HepG2 (cell line): ENCODE data around the gene HS3ST3A1. TPM values are rescaled to one million over a fixed set of nuclear protein-coding genes. Genes with fewer than 3 reads are reported as not detected.

Experiments
- ATAC-seq: fragments of 200-7000 bp; cut with Tn5 transposase; 3 replicates; pipeline ENCODE4 v1.9.1; 2020; ENCODE audit warnings: mild to moderate bottlenecking, moderate library complexity
- BruUV-seq: library from RNA; stranded (reverse); fragments of 400-500 nt; replicated peaks from 2 replicates; lab custom pipeline; 2021; lab: Mats Ljungman, UMichigan
- CTCF ChIA-PET: fragments of 300-600 bp; formaldehyde crosslinking; extraction: SDS; loops from one replicate; lab custom pipeline; 2021; ENCODE audit warnings: low total read pairs, inconsistent platforms, low intra/inter-chr PET ratio; lab: Yijun Ruan, JAX
- POLR2A ChIA-PET: fragments of 350-600 bp; sonication (Branson Sonifier 250); formaldehyde crosslinking; loops from one replicate; lab custom pipeline; 2020; ENCODE audit warnings: antibody characterized with exemption, inconsistent platforms; lab: Yijun Ruan, JAX
- DNase-seq: peaks from one replicate; pipeline ENCODE4 v3.0.0-alpha.2; 2015; ENCODE audit warnings: low spot score
- FAIRE-seq: peaks from 3 replicates; lab custom pipeline; 2011; peaks lifted over from hg19 to GRCh38; lab: Jason Lieb, UNC
- H2AFZ ChIP-seq: one replicate; pipeline ENCODE4 v1.6.1; 2011; ENCODE audit warnings: low read length, inconsistent platforms
- H3K27ac ChIP-seq: fragments of 300-600 bp; 3 replicates; pipeline ENCODE4 v1.8.0; 2011; ENCODE audit warnings: mixed run types, mild to moderate bottlenecking, mixed read lengths, low read length, inconsistent platforms; ENCODE audit not compliant: insufficient read depth; ENCODE audit errors: extremely low read length
- H3K27me3 ChIP-seq, 2 experiments: fragments of 200-600 bp in 1 of 2; 2 replicates in 1 of 2; 3 replicates in 1 of 2; pipeline versions ENCODE4 v1.6.0 to v1.8.0; 2011; ENCODE audit warnings: low read length in 2 of 2, mild to moderate bottlenecking in 2 of 2, moderate library complexity in 2 of 2, inconsistent platforms in 1 of 2; ENCODE audit not compliant: insufficient read depth in 2 of 2, control insufficient read depth in 1 of 2
- H3K36me3 ChIP-seq, 2 experiments: fragments of 200-600 bp in 1 of 2; replicated peaks in 1 of 2; 2 replicates in 1 of 2; 3 replicates in 1 of 2; pipeline versions ENCODE4 v1.5.1 to v1.8.0; 2011; ENCODE audit warnings: low read length in 2 of 2, inconsistent platforms in 1 of 2; ENCODE audit not compliant: insufficient read depth in 2 of 2, control insufficient read depth in 1 of 2
- H3K4me1 ChIP-seq: 2 replicates; pipeline ENCODE4 v1.5.1; 2012; ENCODE audit warnings: low read length, inconsistent platforms; ENCODE audit not compliant: insufficient read depth
- H3K4me2 ChIP-seq: 2 replicates; pipeline ENCODE4 v1.6.0; 2011; ENCODE audit warnings: low read depth, low read length, inconsistent platforms
- H3K4me3 ChIP-seq, 3 experiments: fragments of 200-600 bp in 1 of 3; sonication (generic), shearing (Covaris generic) in 1 of 3; replicated peaks in 1 of 3; 2 replicates each; pipeline ENCODE4 v1.5.1; 2011 to 2016; ENCODE audit warnings: low read length in 3 of 3, inconsistent platforms in 2 of 3, low read depth in 2 of 3, mild to moderate bottlenecking in 2 of 3, control low read depth in 1 of 3, mixed read lengths in 1 of 3; ENCODE audit not compliant: insufficient read depth in 1 of 3
- H3K79me2 ChIP-seq: one replicate; pipeline ENCODE4 v1.6.1; 2011; ENCODE audit warnings: low read length, inconsistent platforms; ENCODE audit not compliant: insufficient read depth
- H3K9ac ChIP-seq: 2 replicates; pipeline ENCODE4 v1.6.0; 2011; ENCODE audit warnings: mild to moderate bottlenecking, low read depth, low read length, inconsistent platforms; ENCODE audit not compliant: insufficient read depth
- H3K9me3 ChIP-seq: 2 replicates; pipeline ENCODE4 v1.5.1; 2012; ENCODE audit warnings: mild to moderate bottlenecking, low read length
- H4K20me1 ChIP-seq: 2 replicates; pipeline ENCODE4 v1.6.0; 2011; ENCODE audit warnings: inconsistent platforms, mild to moderate bottlenecking, low read length, moderate library complexity; ENCODE audit not compliant: insufficient read depth
- HDAC6 ChIP-seq: fragments of 200-600 bp; sonication (generic); IDR thresholded peaks from 2 replicates; pipeline ENCODE4 v1.7.0; 2017; ENCODE audit warnings: mild to moderate bottlenecking, antibody characterized with exemption, low read length, low read depth
- MNT ChIP-seq: fragments of 450-650 bp; IDR thresholded peaks from 2 replicates; pipeline ENCODE4 v1.6.1; 2016
- NAIF1 ChIP-seq: sonication (generic); formaldehyde crosslinking; IDR thresholded peaks from 2 replicates; pipeline ENCODE4 v1.5.0; 2020; ENCODE audit warnings: mild to moderate bottlenecking, missing genetic modification reagents, borderline replicate concordance
- PCBP2 ChIP-seq: fragments of 200-400 bp; formaldehyde crosslinking; optimal IDR thresholded peaks from 2 replicates; pipeline ENCODE3; 2018; ENCODE audit warnings: low read length, low read depth; ENCODE audit not compliant: poor library complexity, severe bottlenecking
- SNRNP70 ChIP-seq: fragments of 200-400 bp; formaldehyde crosslinking; IDR thresholded peaks from 2 replicates; pipeline ENCODE4 v1.6.1; 2017; ENCODE audit warnings: mild to moderate bottlenecking, low read depth, low read length, moderate library complexity
- ZFP36 ChIP-seq: fragments of 150-350 bp; IDR thresholded peaks from 2 replicates; pipeline ENCODE4 v1.6.1; 2018; ENCODE audit warnings: borderline replicate concordance, low read length, low read depth; ENCODE audit not compliant: partially characterized antibody
- ZMAT3 ChIP-seq: sonication (generic); formaldehyde crosslinking; conservative IDR thresholded peaks from 2 replicates; pipeline ENCODE4 v1.7.0; 2021; ENCODE audit warnings: missing genetic modification reagents
- WGBS: methylation state at CpG from one replicate; pipeline ENCODE4 v1.1.6; 2017; ENCODE audit warnings: low lambda C conversion rate; 5-methylcytosine and 5-hydroxymethylcytosine counted together
- in situ Hi-C: cut with HindIII; loops from 2 replicates; pipeline ENCODE4 v1.10.0; 2017; ENCODE audit warnings: low pct_unique_long_range_greater_than_20kb; ENCODE audit not compliant: extremely low pct_ligation_motif_present
- intact Hi-C: fragments of 100-400 bp; cut with micrococcal nuclease; formaldehyde crosslinking; loops from one replicate; pipeline ENCODE4 v1.10.0; 2022; ENCODE audit not compliant: unreplicated experiment
- polyA plus RNA-seq, 8 experiments: library from polyadenylated mRNA; depleted of rRNA in 3 of 8; stranded (reverse) in 7 of 8; unstranded in 1 of 8; fragments of >200 nt; fragmentation: Illumina TruSeq in 4 of 8; extraction: Trizol in 4 of 8; gene quantifications; 2 replicates each; pipeline versions ENCODE4 v1.2.1 to v1.2.3, GENCODE V29; 2011 to 2016; ENCODE audit warnings: low read depth in 4 of 8, missing spikeins in 1 of 8, mixed read lengths in 1 of 8; ENCODE audit not compliant: insufficient read depth in 1 of 8
- total RNA-seq, 5 experiments: library from RNA; depleted of rRNA; stranded (reverse); fragments of >200 nt; fragmentation: Illumina TruSeq; extraction: Trizol; gene quantifications; 2 replicates each; pipeline ENCODE4 v1.2.3, GENCODE V29; 2016; ENCODE audit warnings: low read depth in 1 of 5

Gene HS3ST3A1
- total and polyA plus RNA-seq, 2 of the 13 experiments (the other 11 are each of a cell fraction or from before 2014, with no cell fraction given) = 1.3 to 3.5 TPM

- in situ Hi-C loops (no loop called here), intact Hi-C loops (no loop called here)
- 47% methylated on average over 3 of the region's 3 CpGs for WGBS
- no peak overlapping the region for H2AFZ ChIP-seq
- no peaks in the 10 kb centered on the region for H3K36me3 ChIP-seq
- ATAC-seq (no peak), FAIRE-seq (no peak), DNase-seq (no peak)
- peaks cover 0 to 6% of the 10 kb centered on the region in 2 experiments; a peak in 2 of 5 replicates for H3K27me3 ChIP-seq
- no TSS peak for BruUV-seq
- POLR2A ChIA-PET = no interaction called here
- no peak overlapping the region for H3K4me3 ChIP-seq
- no peak for TF ChIP-seq ZFP36
- TF ChIP-seq NAIF1 (CRISPR knock-in tag) = no peak
- H3K4me2 ChIP-seq = no peak overlapping the region
- H3K4me1 ChIP-seq = 0 out of 2 replicates have a peak, but pooled peaks cover 2% of the 10 kb centered on the region
- no peaks in the 10 kb centered on the region for H3K9me3 ChIP-seq
- no peaks in the 10 kb centered on the region for H4K20me1 ChIP-seq
- H3K27ac ChIP-seq = no peak overlapping the region
- CTCF ChIA-PET = no interaction called here
- no peak overlapping the region for H3K9ac ChIP-seq
- H3K79me2 ChIP-seq = no peaks in the 10 kb centered on the region
Observed at GRCh38 chr17:13576661-13577526, 24.8 kb downstream of the HS3ST3A1 start.

- H3K4me2 ChIP-seq = no peak overlapping the region
- peaks cover 0 to 6% of the 10 kb centered on the region in 2 experiments; a peak in 2 of 5 replicates for H3K27me3 ChIP-seq
- H4K20me1 ChIP-seq = no peaks in the 10 kb centered on the region
- POLR2A ChIA-PET = no interaction called here
- no peak overlapping the region for H3K27ac ChIP-seq
- H3K9ac ChIP-seq = no peak overlapping the region
- ATAC-seq (no peak), DNase-seq (no peak), FAIRE-seq (no peak)
- no peaks in the 10 kb centered on the region for H3K9me3 ChIP-seq
- no peak overlapping the region for H3K4me3 ChIP-seq
- no peak overlapping the region for H2AFZ ChIP-seq
- no peaks in the 10 kb centered on the region for H3K4me1 ChIP-seq
- H3K36me3 ChIP-seq = no peaks in the 10 kb centered on the region
- CTCF ChIA-PET = no interaction called here
- in situ Hi-C loops = no loop called here
- no peaks in the 10 kb centered on the region for H3K79me2 ChIP-seq
- TF ChIP-seq HDAC6 = no peak
- TF ChIP-seq PCBP2 = no peak
- TF ChIP-seq SNRNP70 = no peak
- TF ChIP-seq MNT = peak; percentile 58
- no peak for TF ChIP-seq ZMAT3 (CRISPR knock-in tag)
- intact Hi-C loops = no loop called here
- 36% methylated on average over 5 of the region's 6 CpGs for WGBS
- no TSS peak for BruUV-seq
Observed at GRCh38 chr17:13575922-13576419, 25.8 kb downstream of the HS3ST3A1 start.
